BJ (cell line): Measurements from ENCODE around the gene MYD88. TPM values are rescaled to one million over a fixed set of nuclear protein-coding genes. Genes with fewer than 3 reads are reported as not detected.

ENCODE experiments used
- CTCF ChIA-PET: fragments of 350-600 bp; formaldehyde crosslinking; extraction: SDS; loops from one replicate; lab custom pipeline; 2021; ENCODE audit warnings: antibody characterized with exemption, inconsistent platforms; lab: Yijun Ruan, JAX
- POLR2A ChIA-PET: fragments of 300-600 bp; sonication (Branson Sonifier 250); formaldehyde crosslinking; extraction: SDS; loops from one replicate; lab custom pipeline; 2021; ENCODE audit warnings: antibody characterized with exemption; lab: Charles Lee
- DNase-seq: peaks from one replicate; pipeline ENCODE4 v3.0.0-alpha.2; 2011; ENCODE audit warnings: low read depth
- H3K27me3 ChIP-seq: 2 replicates; pipeline ENCODE4 v1.6.0; 2011; ENCODE audit warnings: low read length; ENCODE audit not compliant: control insufficient read depth, insufficient read depth
- H3K36me3 ChIP-seq: 2 replicates; pipeline ENCODE4 v1.5.1; 2011; ENCODE audit warnings: low read length; ENCODE audit not compliant: control insufficient read depth, insufficient read depth
- H3K4me3 ChIP-seq: 2 replicates; pipeline ENCODE4 v1.5.1; 2011; ENCODE audit warnings: low read depth, mild to moderate bottlenecking, control low read depth, low read length
- polyA plus RNA-seq: library from polyadenylated mRNA; depleted of rRNA; stranded (reverse); fragments of >200 nt; gene quantifications from 2 replicates; pipeline ENCODE4 v1.2.3, GENCODE V29; 2011
- TF ChIP-seq, protein P1 (sequence below): IDR thresholded peaks from 2 replicates; pipeline ENCODE4 v1.5.1; 2011; ENCODE audit warnings: low read depth, mild to moderate bottlenecking, control low read depth, inconsistent platforms, low read length, moderate library complexity; ENCODE audit not compliant: insufficient read depth

The MYD88 gene
- polyA plus RNA-seq, 1 experiment = 45.6 TPM

GRCh38 chr3:38163117-38163840 lies 24.8 kb downstream of the MYD88 start:
- H3K36me3 ChIP-seq = no peaks in the 10 kb centered on the region
- ChIA-PET POLR2A (no interaction called here), CTCF (interaction anchor here (0.9 to 1.3 kb wide), 2 partner anchors 8 to 18 kb away, joined by 4 to 6 read pairs; no protein-coding TSS in a partner anchor)
- no peak overlapping the region for H3K4me3 ChIP-seq
- no peak for DNase-seq
- TF ChIP-seq, protein P1, sequence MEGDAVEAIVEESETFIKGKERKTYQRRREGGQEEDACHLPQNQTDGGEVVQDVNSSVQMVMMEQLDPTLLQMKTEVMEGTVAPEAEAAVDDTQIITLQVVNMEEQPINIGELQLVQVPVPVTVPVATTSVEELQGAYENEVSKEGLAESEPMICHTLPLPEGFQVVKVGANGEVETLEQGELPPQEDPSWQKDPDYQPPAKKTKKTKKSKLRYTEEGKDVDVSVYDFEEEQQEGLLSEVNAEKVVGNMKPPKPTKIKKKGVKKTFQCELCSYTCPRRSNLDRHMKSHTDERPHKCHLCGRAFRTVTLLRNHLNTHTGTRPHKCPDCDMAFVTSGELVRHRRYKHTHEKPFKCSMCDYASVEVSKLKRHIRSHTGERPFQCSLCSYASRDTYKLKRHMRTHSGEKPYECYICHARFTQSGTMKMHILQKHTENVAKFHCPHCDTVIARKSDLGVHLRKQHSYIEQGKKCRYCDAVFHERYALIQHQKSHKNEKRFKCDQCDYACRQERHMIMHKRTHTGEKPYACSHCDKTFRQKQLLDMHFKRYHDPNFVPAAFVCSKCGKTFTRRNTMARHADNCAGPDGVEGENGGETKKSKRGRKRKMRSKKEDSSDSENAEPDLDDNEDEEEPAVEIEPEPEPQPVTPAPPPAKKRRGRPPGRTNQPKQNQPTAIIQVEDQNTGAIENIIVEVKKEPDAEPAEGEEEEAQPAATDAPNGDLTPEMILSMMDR = peak; percentile 15; the same call in 1 of the 2 replicates
- no peaks in the 10 kb centered on the region for H3K27me3 ChIP-seq

DNA sequence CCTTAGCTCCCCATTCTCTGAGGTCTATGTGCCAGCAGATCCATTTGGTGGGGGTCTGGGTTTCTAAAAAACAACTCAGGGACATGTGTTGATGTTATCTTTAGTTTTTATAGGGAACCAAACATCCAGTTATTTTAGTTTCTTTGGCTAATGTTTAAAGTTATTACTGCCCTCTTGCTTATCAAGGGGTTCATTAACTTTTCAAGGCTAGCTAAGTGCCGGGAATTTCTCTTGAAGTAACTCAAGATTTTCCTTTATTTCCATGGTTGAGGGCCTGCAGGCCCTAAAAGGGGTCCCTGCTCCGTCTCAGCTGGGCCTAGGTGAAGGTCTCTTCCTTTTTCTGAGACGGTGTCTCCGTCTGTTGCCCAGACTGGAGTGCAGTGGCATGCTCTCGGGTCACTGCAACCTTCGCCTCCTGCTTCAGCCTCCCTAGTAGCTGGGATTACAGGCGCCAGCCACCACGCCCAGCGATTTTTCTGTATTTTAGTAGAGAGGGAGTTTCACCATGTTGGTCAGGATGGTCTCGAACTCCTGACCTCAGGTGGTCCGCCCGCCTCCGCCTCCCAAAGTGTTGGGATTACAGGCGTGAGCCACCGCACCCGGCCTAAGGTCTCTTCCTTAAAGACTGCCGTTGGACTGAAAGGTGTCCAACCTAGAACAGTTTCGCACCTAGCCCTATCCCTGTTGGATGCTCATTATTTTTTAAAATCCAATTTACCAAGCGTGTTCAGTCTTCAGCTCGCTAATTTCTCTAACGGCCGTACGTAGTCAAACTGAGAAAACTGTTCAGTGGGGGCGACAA lies 25.6 kb downstream of the MYD88 start:
- TF ChIP-seq, protein P1 = no peak
- H3K27me3 ChIP-seq = no peaks in the 10 kb centered on the region
- ChIA-PET CTCF (interaction anchor here (0.6 to 1.3 kb wide), 3 partner anchors 9 to 30 kb away, joined by 3 to 6 read pairs (median 4); no protein-coding TSS in a partner anchor), POLR2A (interaction anchor here (0.6 to 1.5 kb wide), 3 partner anchors 27 to 1097 kb away, joined by 3 to 7 read pairs (median 5); partner anchors contain the start of gene ACAA1)
- DNase-seq = no peak
- peak overlapping the region; percentile 74 for H3K4me3 ChIP-seq
- no peaks in the 10 kb centered on the region for H3K36me3 ChIP-seq

- no peaks in the 10 kb centered on the region for H3K27me3 ChIP-seq
- CTCF ChIA-PET = interaction anchor here (0.6 to 0.8 kb wide), 2 partner anchors 29 to 83 kb away, joined by 3 read pairs; no protein-coding TSS in a partner anchor
- peak overlapping the region; percentile 74 for H3K4me3 ChIP-seq
- no peaks in the 10 kb centered on the region for H3K36me3 ChIP-seq
- POLR2A ChIA-PET = interaction anchor here (0.6 to 1.5 kb wide), 3 partner anchors 28 to 1098 kb away, joined by 3 to 7 read pairs (median 5); partner anchors contain the start of gene ACAA1
- DNase-seq = no peak
- TF ChIP-seq, protein P1 = no peak
Measured at GRCh38 chr3:38164643-38164951, 26.1 kb downstream of the MYD88 start.

DNA sequence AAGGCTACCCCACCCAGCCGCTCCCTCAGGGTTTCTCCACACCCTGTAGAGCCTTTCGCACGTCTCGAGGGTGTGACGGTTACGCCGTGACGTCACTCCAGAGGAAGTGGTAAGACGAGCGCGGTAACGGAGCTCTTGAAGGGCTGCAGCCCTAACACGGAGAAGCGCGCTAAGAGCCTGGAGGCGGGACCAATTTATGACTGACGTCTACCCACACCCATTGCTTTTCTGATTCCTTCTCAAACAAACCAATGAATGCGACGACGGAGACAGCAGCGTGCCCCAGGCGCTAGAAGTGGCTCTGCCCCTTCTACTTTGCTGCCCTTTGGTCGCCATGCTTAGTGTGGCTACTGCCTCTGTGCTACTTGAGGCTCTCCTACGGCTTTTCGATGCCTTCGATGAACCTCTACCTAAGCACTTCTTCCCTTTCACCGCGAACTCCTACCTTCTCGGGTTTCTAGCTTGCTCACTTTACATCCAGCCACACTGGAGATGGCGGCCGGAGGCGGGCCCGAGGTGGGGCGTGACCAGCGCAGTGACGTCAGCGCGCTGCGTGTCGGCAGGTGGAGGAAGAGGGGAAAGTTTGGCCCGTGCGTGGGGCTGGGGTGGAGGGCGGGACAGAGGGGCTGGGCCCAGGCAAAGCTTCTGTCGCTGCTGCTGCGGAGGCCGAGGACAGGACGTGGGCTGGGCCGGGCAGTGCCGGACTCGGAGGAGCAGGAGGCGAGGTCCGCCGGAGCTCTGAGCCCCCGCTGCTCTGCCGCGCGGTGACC lies 26.7 kb downstream of the MYD88 start, which contains the start of gene OXSR1:
Gene OXSR1, plus strand, starts transcription at position 586 of the 770 bp plus-strand sequence. CDS start 340 bp downstream, outside the sequence.
- POLR2A ChIA-PET = interaction anchor here (0.6 to 1.5 kb wide), 4 partner anchors 28 to 1098 kb away, joined by 3 to 7 read pairs (median 4); partner anchors contain the start of gene ACAA1
- H3K27me3 ChIP-seq = no peaks in the 10 kb centered on the region
- TF ChIP-seq, protein P1 = no peak
- CTCF ChIA-PET = interaction anchor here (0.6 to 0.8 kb wide), 2 partner anchors 29 to 82 kb away, joined by 3 read pairs; no protein-coding TSS in a partner anchor
- peak; percentile 99 for DNase-seq
- H3K4me3 ChIP-seq = peak within 1 kb of the TSS; percentile 74
- H3K36me3 ChIP-seq = no peaks in the 10 kb centered on the region
